PFSK-1 (cell line): ENCODE measurements around the gene KIF1B.

Source experiments
- FOXP2 ChIP-seq: optimal IDR thresholded peaks from 2 replicates; pipeline ENCODE3; 2011; ENCODE audit warnings: borderline replicate concordance, control low read depth, inconsistent platforms; ENCODE audit not compliant: insufficient read depth; ENCODE audit errors: extremely low read length, extremely low read depth
- POLR2AphosphoS5 ChIP-seq: IDR thresholded peaks from 2 replicates; pipeline ENCODE4 v1.6.1; 2012; ENCODE audit warnings: low read depth, mild to moderate bottlenecking, control low read depth, low read length, moderate library complexity
- REST ChIP-seq, 2 experiments: IDR thresholded peaks; 2 replicates each; pipeline versions ENCODE4 v1.6.1 to v1.8.0; 2011 to 2012; ENCODE audit warnings: low read depth in 2 of 2, low read length in 2 of 2, control low read depth in 1 of 2, inconsistent platforms in 1 of 2, mild to moderate bottlenecking in 1 of 2, moderate library complexity in 1 of 2; ENCODE audit not compliant: insufficient read depth in 1 of 2
- SIN3A ChIP-seq: IDR thresholded peaks from 2 replicates; pipeline ENCODE4 v1.6.1; 2012; ENCODE audit warnings: mild to moderate bottlenecking, low read length, moderate library complexity, borderline replicate concordance; ENCODE audit not compliant: insufficient read depth
- TAF1 ChIP-seq: IDR thresholded peaks from 2 replicates; pipeline ENCODE4 v1.6.1; 2012; ENCODE audit warnings: low read length, control low read depth, borderline replicate concordance; ENCODE audit not compliant: insufficient read depth

Gene KIF1B

GRCh38 chr1:10319750-10320149 is 109.4 kb downstream of the KIF1B start:
- TF ChIP-seq SIN3A: no peak
- no peak for TF ChIP-seq POLR2AphosphoS5
- TF ChIP-seq FOXP2: no peak
- no peak for TF ChIP-seq REST (IDR thresholded peaks at IDR 0.05; ENCODE audit: insufficient read depth in 1 of 2, low read depth in 2 of 2, low read length in 2 of 2)
- TF ChIP-seq TAF1: no peak

- no peak for TF ChIP-seq FOXP2
- TF ChIP-seq TAF1: no peak
- no peak for TF ChIP-seq POLR2AphosphoS5
- TF ChIP-seq SIN3A: no peak
- TF ChIP-seq REST (IDR thresholded peaks at IDR 0.05; ENCODE audit: insufficient read depth in 1 of 2, low read depth in 2 of 2, low read length in 2 of 2): no peak
Observed at GRCh38 chr1:10320336-10320735, 110.0 kb downstream of the KIF1B start.

GRCh38 chr1:10322821-10323220 is 112.5 kb downstream of the KIF1B start:
- TF ChIP-seq SIN3A: no peak

GRCh38 chr1:10324627-10325026 is 114.3 kb downstream of the KIF1B start:
- TF ChIP-seq POLR2AphosphoS5: no peak
- no peak for TF ChIP-seq REST (IDR thresholded peaks at IDR 0.05; ENCODE audit: insufficient read depth in 1 of 2, low read depth in 2 of 2, low read length in 2 of 2)
- no peak for TF ChIP-seq FOXP2
- TF ChIP-seq TAF1: no peak
- TF ChIP-seq SIN3A: no peak

GRCh38 chr1:10325521-10325920 is 115.2 kb downstream of the KIF1B start:
- no peak for TF ChIP-seq SIN3A
- no peak for TF ChIP-seq FOXP2
- TF ChIP-seq TAF1: no peak
- TF ChIP-seq REST (IDR thresholded peaks at IDR 0.05; ENCODE audit: insufficient read depth in 1 of 2, low read depth in 2 of 2, low read length in 2 of 2): no peak
- no peak for TF ChIP-seq POLR2AphosphoS5
